A172 (cell line): ENCODE data around the gene RREB1. TPM values are rescaled to one million over a fixed set of nuclear protein-coding genes. Genes with fewer than 3 reads are reported as not detected.

Experiments
- DNase-seq: peaks from one replicate; pipeline ENCODE4 v3.0.0-alpha.2; 2015; ENCODE audit warnings: low spot score
- total RNA-seq: library from RNA; depleted of rRNA; stranded (reverse); fragments of >200 nt; shearing (Covaris generic); gene quantifications from 2 replicates; pipeline ENCODE4 v1.2.3, GENCODE V29; 2014

The RREB1 gene
- total RNA-seq, 1 experiment from 2014 or later = 5.1 TPM

DNA sequence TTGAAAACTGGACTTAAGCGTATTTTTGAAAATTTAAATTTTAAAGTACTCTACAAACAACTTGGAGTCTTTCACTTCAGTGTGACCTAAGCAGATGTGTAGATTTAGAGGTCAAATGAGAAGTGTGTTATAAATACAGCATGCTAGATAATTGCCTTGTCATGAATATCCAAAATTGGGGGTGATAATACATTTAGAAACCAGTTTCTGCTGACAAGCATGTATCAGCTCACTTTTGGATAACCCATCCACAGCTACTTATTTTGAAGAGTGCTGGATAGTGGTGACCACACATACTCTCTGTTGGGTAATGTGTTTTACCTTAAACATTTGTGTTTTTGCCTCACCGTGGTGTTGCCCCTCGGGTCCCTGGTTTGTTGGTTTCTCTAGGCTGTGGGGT is 14.9 kb downstream of the RREB1 start:
- DNase-seq = no peak

DNA sequence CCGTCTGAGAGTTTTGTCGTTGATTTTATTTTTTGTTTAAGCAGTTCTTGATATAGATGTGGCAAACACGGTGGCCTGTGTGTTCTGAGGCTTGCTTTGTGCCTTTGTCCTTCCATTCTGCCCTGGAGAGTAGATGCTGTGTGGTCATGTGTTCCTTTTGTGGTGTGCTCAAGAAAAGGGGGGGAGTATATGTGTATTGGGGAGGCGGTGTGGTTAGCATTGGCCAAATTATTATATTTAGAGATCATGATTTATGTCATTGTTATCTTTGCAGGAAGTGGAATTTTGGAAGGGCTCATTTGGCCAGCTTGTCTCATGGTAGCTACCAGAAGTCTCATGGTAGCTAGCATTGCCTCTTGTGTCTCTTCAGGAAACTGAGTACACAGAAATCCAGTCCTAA is 16.4 kb downstream of the RREB1 start:
- DNase-seq = no peak

- no peak for DNase-seq
Measured at GRCh38 chr6:7124636-7125035, 16.9 kb downstream of the RREB1 start.

DNA sequence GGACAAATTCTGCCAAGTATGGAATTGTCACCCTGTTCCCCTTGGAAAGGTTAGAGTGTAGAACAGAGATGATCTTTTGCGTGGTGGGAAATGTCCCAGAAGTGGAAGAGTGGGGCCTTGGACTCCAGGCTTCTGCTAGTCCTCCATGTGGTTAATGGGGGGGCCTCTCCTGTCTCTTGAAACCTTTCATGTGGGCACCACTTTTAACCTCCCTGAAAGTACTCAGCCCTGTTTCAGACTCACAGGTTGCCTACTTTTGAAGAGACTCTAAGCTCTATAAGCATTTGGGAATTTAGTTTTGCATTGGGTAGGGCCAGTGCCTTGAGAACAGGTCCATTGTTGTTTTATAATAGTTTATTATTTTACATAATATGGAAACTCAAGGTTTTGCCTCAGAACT is 17.5 kb downstream of the RREB1 start:
- DNase-seq = no peak

DNA sequence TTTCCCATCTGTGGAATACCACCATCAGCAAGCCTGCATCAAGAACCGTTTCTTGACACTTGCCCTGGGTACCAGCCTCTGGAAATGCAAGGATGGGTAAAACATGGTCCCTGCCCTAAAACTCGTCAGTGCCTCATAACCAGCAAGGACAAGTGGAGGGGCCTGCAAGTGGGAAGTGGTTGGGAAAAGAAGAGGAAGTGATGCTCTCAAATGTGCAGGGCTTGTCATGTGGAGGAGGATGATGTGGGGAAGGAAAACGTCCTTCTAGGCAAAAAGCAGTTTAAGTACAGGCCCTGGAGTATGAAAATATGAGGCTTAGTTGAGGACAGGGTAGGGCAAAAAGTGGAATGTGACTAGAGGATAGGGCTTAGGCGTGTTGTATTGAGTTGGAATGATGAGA is 19.0 kb downstream of the RREB1 start:
- no peak for DNase-seq

- no peak for DNase-seq
Measured at GRCh38 chr6:7127680-7128079, 19.9 kb downstream of the RREB1 start.

- DNase-seq = no peak
Measured at GRCh38 chr6:7129360-7129759, 21.6 kb downstream of the RREB1 start.

GRCh38 chr6:7129784-7130569 is 22.2 kb downstream of the RREB1 start:
- DNase-seq = peak; percentile 55

- no peak for DNase-seq
Measured at GRCh38 chr6:7131390-7131789, 23.6 kb downstream of the RREB1 start.

DNA sequence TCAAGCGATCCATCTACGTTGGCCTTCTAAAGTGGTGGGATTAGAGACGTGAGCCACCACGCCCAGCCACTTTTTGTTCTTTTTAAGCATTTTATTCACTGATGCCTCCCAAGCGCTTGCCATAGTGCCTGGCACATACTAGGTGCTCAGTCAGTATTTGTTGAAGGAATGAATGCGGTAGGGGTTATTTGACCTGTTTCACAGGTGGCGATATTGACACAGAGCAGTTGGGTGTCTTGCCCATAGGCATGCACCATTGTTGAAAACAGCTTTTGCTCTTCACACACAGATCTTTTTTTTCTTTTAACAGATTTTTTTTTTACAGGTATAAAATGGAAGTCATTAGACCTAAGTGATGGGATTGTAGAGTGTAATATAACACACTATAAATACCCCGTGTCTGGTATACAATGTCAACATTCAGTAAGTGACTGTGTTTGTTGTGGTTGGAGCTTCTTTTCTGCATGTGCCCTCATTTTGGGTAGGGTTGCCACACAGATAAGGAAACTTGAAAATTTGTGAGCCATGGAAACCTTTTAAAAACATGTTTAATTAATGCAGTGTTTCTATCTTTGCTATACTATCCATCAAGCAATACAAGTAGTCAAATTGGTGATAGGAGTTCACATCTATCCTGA is 24.8 kb downstream of the RREB1 start:
- DNase-seq = no peak

DNA sequence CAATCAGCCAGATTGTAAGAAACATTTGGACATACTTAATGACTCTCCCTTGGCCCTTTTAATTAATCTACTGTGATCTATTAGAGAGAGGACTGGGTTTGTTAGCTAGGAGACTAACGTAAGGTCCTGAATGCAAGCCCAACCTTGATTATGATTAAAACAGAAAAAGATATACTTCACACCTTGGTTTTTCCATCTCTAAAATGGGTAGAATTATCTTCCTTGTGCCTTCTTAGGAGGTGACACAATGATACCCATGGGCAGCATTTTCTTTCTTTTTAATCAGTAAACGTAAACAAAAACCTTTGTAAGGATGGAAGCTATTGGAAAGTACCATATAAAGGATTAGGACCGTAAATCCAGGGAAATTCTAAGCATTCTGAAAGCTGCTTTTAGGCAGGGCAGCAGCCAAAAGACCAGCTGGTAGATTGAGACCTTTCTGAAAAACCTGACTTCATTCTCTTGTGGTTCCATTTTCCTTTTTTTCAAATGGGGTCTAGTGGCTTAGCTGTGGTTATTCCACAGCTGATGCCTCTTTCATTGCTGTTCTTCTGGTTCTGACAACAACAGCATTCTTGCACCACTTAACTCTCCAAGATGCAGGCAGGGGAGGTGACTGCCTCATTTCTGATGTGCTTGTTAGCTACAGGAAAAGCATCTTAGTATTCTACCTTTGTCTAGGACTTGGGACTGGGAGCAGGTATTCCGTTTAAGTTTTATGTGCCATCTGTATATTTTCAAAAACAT is 27.4 kb downstream of the RREB1 start:
- no peak for DNase-seq

- no peak for DNase-seq
Measured at GRCh38 chr6:7135755-7136154, 28.0 kb downstream of the RREB1 start.

DNA sequence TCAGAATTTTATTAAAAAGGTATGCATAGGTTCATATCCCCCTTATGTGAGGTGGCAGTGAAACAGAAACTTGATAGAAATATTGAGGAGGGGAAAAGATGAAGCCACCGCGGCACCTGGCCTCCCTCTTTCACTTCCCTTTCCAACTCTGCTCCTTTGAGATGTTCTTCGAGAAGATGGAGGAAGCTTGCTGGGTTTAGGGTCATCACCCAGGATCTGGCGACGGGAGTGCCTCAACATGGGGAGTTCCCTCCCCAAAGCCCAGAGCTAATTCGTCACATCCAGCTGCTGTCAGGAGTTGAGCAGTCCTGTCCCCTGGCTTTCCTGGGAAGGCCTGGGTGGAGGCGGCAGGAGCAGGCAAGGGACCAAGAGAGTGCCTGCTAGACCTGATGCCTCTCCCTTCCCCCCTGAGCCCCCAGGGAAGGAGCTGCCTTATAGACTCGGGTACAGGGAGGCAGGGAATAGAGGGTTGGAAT is 29.1 kb downstream of the RREB1 start:
- no peak for DNase-seq

DNA sequence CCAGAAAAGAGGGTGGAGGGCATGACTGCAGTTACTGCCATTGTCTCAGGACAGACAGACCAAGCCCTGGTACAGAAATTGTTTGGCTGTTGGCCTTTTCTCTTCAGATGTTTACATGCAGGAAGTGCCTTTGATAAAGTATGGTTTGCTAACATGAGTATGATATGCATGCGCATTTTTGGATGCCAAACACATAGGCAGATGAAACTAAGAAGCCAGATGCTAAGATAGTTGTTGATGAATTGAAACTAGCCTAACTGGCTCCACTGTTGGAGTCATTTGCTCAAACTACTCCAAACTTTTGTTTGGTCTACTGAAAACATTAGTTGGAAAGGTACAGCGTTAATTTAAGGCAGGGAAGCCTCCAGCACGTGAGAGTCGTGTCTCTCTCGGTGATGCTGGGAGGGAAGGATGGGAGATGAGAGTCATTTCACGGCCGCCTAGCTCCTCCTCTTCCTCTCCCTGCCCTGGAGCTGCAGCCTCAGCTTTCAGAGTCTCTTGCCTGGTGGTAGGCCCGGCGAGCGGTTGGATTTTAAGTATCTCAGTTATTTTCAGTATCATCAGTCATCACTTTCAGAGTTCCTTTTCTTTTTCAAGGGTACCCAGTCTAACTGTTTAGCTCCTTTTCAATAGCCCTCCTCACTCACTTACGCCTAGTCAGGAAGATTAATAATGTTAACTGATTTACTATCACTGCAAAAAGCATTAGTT is 29.7 kb downstream of the RREB1 start:
- peak; percentile 62 for DNase-seq

DNA sequence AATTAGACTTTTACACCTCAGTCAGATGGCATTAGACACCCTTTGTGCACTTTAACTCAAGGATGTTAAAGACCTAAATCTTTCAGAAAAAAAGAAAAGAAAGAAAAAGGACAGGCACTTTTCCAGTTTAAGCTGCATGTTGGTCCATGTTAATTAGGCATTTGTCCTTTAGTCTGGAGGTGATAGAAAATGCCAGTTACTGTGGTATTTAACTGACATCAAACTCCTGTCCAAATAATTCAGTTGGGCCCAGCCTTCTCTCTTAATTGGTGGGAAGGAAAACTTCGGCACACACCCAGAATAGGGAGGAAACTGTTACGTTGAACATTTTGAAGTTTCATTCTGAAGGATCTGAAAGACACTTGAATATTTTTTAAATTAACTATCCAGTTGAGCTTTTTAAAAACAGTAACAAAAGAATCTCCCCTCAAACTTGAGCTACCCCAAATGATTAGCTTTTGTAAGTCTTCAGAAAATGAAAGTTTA is 30.3 kb downstream of the RREB1 start:
- no peak for DNase-seq

DNA sequence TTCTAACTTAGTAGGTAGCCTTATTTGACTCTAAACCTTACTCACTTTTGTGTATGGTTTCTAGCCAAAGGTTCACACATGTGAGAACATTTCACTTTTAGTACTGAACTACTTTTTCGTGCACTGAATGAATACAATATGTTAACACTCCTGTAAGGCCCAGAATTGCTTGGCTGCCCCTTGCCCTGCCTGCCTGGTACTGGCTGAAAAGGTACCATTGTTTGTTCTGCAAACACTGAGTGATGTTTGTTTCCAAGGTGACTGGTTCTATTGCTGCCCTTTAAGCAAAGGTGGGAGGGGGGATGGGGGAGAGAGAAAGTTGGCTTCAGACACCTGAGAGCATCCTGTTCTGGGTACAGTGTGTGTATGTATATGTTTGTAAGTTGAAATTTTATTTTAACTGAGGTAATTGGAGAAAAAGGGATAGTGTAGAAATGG is 31.2 kb downstream of the RREB1 start:
- DNase-seq = no peak

- no peak for DNase-seq
Measured at GRCh38 chr6:7139835-7140470, 32.2 kb downstream of the RREB1 start.

GRCh38 chr6:7140631-7141378 is 33.0 kb downstream of the RREB1 start:
- peak; percentile 61 for DNase-seq

GRCh38 chr6:7142228-7142801 is 34.6 kb downstream of the RREB1 start:
- no peak for DNase-seq

DNA sequence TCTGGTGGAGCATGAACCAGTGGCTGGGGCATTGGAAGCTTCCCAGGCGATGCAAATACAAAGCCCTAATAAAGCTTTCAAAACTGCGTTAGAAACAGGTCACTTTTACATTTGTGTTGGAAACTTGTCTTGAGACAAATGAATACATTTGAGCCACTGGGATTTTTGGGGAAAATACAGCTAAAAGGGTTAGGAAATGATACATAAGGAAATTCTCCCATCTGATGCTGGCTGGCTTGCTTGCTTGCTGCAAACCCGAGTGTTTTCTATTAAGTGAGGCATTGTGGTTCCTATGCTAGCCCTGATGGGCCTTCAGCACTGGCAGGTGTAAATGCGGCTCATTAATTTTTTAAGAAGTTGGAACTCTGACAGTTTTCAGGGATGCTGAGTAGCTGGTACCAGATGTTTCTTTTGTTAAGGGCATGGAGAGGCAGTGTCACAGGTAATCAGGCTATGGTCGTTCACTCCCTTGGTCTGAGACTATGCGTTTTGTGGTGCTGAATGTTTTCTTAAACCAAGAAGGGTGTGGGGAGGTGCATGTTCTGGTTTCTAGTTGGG is 35.2 kb downstream of the RREB1 start:
- no peak for DNase-seq
